ENCODE data around the gene YOD1.

The YOD1 gene

DNA sequence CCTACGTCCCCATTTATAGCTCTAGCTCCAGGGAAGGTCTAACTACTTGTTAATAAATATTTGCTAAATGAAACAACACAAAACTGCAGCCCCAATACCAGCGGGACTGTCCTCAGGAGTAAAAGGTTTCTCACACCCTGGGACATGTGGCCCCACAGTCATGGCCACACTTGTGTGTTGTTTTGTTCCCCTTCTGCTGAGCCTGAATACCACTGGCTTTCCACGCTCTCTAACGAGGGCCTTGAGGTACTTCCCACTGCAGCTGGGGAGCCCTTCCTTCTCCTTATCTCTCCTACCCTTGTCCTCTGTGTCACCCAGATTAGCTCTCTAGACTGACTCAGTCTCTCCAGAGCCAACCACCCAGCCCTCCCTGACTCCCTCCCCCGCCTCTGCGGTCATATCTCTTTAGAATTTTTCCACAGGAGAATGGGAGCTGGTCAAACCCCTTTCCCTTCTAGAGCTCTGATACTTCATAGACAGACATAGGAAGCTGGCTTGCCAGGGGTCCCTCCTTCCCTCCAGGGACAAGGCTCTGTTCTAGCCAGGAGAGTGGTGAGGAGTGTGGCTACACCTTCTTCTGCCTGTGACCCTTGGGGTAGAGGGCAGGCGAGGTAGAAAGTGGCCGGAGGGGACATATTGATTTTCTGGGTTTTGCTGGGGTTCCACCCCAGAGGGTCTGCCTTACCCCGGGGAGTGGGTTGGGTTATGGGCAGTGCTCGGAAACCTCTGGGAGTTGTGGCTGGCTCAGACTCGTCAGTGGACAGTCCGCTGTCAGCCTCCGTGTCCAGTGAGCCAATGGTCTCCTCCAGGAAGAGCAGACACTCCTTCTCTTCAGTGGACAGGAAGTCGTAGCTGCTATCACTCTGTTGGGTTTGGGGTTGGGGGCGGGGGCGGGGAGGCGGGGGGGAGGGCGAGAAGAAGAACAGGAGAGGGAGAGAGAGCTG is 26.5 kb downstream of the YOD1 start:
- DNase-seq, result no peak

GRCh38 chr1:207022996-207023679 is 27.9 kb downstream of the YOD1 start:
- no peak for DNase-seq

- DNase-seq, result no peak
Measured at GRCh38 chr1:207021876-207022596, 29.0 kb downstream of the YOD1 start.

DNA sequence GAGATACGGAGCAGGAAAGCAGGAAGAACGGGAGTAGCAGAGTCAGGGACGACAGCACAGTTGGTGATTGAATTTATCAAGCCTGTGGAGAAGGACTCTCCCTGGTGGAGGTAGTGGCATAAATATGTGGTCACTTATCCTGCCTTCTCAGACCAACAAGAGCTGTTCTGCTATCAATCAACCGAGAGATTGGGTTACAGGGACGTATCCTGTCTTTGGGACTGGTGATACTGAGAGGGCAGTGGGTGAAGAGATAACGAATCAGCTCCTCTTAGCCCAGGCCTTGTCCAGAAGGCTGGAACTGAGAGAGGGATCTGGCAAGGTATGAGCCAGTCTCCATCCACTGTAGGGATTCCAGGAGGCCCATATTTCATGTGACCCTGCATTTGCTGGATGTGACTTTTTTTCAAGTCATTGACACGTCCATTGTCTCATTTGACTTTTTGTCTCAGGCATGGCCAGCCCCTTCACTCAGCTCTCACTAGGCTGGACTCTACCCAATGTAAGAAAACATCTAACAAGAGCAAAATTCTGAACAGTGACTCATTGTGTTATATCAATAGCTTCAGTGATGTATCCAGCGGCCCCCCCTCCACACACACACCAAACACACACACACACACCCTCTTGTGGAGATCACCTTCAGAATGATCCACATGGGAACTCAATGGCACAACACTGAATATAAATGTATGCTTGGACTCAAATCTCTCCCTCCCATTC is 29.7 kb downstream of the YOD1 start:
- DNase-seq, result no peak

DNA sequence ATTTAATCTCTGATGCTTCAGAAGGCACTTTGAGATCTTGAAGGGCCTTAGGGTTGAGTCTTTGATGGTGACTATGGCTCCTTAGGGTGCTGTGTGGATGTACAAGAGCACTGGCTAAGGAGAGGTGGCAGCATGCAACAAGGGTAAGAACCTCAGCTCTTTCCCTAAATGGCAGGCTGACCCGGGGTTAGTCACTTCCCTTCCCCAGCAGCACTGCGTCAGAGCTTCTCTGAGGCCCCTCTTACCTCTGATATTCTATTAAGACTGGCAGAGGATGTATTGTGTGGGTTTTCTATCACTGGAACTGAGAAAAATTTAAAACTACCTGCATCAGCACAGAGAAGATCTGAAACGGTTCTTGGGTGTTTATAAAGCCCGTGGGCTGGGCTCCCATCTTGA is 30.3 kb downstream of the YOD1 start:
- DNase-seq, result no peak

- no peak for DNase-seq
Measured at GRCh38 chr1:207020065-207020708, 30.8 kb downstream of the YOD1 start.

- no peak for DNase-seq
Measured at GRCh38 chr1:207019661-207020060, 31.3 kb downstream of the YOD1 start.

- no peak for DNase-seq
Measured at GRCh38 chr1:207019161-207019560, 31.8 kb downstream of the YOD1 start.

- DNase-seq, result no peak
Measured at GRCh38 chr1:207018707-207019106, 32.3 kb downstream of the YOD1 start.

DNA sequence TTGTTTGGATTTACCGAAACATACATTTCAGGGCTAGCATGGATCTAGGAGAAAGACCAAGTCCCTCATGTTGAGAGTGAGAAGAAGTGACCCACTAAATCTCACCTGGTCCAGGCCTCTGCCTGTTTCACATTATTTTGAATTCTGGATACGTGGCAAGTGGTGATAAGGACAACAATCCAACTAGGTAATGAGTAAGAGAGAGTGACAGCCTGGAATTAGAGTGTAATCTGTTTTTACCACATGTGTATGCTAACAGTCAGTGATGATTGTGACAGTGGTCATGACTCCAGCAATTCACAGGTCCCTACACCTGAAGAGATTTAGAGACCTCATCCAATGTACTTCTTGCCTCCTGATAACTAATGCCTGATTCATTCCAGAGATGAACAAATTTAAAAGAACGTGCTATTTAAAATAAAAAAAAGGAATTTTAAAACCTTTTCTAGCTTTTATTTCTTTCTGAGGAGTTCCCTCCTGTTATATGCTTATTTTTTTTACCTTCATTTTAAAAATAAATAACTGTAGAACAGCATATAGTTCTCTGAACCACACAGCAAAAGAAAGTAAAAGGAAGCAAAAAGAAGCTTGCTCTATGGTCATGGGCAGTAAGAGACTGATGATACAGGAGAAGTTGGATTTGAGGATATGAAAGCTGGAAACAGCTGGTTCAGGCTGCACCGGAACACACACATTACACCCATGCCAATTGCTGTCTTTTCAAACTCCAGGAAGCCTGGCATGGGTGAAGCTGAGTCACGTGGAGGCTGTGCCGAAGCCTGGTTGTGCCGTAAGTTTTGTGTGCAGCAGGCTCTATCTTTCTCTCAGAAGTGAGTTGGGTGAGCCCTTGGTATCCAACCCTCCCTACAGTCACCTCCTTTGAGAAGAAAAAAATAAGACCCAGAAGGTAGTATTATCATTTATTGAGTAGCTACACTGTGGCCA is 33.1 kb downstream of the YOD1 start:
- no peak for DNase-seq

- no peak for DNase-seq
Measured at GRCh38 chr1:207015791-207016190, 35.2 kb downstream of the YOD1 start.

GRCh38 chr1:207014728-207015127 is 36.3 kb downstream of the YOD1 start:
- no peak for DNase-seq

DNA sequence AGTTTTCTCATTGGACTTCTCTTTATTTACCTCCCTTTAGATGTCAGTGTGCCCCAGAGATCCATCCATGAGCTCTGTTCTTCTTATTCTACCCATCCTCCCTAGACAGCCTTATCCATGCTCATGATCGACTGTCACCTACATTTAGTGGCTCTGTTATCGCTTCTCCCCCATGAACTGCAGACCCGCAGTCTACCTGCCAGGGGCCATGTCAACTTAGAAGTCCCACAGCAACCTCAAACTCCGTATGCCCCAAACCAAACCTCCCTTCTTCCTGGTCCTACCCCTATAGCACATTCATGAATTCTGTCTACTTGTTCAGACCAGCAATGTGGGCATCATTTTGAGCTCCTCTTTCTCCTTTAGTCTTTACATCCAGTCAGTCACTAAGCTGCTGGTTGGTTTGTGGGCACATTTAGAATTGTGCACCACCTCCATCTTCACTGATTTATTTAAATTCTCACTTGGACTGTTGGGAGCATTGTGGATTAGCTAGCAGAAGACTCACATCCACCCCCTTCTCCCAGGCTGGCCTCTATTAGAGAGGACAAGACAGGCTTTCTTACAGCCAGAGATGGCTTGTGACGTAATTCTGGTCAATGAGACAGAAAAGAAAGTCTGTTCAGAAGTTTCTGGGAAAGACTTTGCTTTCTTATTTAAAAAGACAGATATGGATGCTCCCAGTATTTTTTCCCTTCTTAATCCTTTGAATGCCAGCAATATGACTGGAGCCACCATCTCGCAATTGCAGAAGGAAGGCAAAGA is 37.5 kb downstream of the YOD1 start:
- no peak for DNase-seq

DNA sequence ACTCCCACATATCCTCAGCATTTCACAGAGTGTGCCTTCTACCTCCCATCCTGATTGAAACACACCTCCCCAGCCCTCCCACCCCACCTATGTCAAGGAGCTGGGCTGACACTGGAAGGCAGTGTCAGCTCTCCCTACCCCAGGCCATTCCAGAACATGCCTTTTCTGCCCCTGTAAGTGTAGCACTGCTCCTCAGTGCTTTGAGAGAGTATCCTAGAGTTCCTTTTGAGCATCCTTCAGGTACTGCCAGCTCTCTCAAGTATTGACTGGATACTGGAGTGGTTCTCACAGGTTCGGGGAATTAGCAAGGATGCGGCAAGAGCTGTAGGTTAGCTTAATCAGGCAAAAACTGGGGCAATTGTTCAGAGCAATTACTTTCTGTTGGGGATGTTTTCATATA is 40.3 kb downstream of the YOD1 start:
- DNase-seq, result no peak

GRCh38 chr1:207009945-207010344 is 41.1 kb downstream of the YOD1 start:
- DNase-seq, result no peak

DNA sequence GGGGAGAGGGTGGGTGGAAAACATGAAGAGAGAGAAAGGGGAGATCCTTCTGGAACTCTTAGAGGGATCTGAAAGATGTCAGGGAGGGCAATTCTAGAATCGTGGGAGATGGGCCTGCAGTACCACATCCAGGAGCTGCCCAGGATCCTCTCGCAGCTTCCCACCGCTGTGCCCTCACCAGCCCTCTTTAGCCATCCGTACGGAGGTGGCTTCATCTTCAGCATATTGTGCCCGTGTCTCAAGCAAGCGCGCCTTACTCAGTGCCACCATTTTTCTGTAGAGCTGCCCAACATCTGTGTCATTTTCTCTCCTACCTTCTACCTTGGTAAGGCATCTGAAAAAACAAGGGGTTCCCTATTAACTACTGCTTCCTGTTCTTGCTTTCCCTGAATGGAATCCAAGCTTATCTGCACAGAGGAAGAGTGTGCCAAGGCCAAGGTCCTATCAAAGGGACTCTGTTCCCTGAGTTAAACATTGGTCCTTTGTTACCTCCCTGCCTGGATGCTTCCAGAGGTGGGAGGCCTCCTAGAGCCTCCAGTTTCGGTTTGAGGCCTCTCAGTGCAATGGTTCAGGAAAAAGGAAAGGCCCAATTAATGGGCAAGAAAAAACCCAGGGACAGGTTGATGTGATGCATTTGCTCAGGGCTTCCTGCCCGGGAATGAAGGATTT is 41.7 kb downstream of the YOD1 start:
- no peak for DNase-seq

DNA sequence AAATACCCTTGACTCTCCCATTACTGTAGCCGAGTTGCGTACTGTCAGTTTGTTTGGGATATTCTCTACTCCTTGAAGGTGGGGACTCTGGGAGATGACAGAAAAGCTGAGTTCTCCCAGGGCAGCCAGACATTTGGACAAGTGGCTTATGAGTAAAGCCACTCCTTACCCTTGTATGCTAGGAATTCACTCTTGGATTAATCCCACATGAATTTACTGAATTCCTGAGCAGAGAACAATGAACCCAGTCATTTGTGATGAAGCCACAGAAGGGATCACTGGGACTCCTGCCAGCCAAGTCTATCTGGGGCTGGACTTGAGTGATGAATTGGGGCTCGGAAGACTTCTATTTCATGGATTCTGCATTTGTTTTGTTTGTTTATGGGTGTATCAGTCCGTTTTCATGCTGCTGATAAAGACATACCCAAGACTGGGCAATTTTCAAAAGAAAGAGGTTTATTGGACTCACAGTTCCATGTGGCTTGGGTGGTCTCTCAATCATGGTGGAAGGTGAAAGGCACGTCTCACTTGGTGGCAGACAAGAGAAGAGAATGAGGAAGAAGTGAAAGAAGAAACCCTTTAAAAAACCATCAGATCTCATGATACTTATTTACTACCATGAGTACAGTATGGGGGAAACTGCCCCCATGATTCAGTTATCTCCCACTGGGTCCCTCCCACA is 43.5 kb downstream of the YOD1 start:
- DNase-seq, result no peak

GRCh38 chr1:207006914-207007313 is 44.1 kb downstream of the YOD1 start:
- no peak for DNase-seq

DNA sequence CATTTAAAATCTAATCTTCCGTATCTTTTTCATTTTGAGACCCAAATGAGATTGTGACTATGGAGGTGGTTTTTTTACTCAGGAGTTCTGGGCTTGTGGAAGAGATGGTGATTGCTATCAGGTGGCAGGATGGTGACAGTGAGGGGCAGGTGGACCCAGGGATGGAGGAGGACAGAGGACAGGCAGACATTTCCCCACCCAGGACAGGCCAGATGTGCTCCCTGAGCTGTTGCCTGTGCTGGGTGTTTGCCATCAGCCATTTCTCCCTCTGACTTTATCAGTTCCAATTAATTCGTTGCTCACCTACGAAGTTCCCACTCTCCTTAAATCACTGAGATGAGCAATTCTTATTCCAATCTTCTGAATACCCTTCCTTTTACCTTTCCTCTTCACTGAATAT is 44.9 kb downstream of the YOD1 start:
- DNase-seq, result no peak

Data from right forelimb (tissue), 1 donor.